Thymus (tissue), 11 donors: ENCODE data around the gene SIX3. TPM values are rescaled to one million over a fixed set of nuclear protein-coding genes. Genes with fewer than 3 reads are reported as not detected.

Experiments
- DNase-seq, 9 donors: peaks; one replicate each; pipeline ENCODE4 v3.0.0-alpha.2; 2013; ENCODE audit warnings: low spot score in 9 of 9, low read depth in 6 of 9, missing footprints in 1 of 9
- H3K27ac ChIP-seq, 2 donors: one replicate each; pipeline ENCODE4 v1.5.1; 2013; ENCODE audit warnings: control low read depth in 1 of 2, low read depth in 1 of 2, low read length in 1 of 2, mild to moderate bottlenecking in 1 of 2, moderate library complexity in 1 of 2
- H3K27me3 ChIP-seq, 2 donors: one replicate each; pipeline ENCODE4 v1.5.1; 2013; ENCODE audit warnings: low read length in 1 of 2; ENCODE audit not compliant: control insufficient read depth in 2 of 2, insufficient read depth in 1 of 2
- H3K36me3 ChIP-seq, 2 donors: one replicate each; pipeline ENCODE4 v1.5.1; 2013; ENCODE audit warnings: low read length in 1 of 2, mild to moderate bottlenecking in 1 of 2, moderate library complexity in 1 of 2; ENCODE audit not compliant: control insufficient read depth in 2 of 2, insufficient read depth in 2 of 2
- H3K4me1 ChIP-seq, 2 donors: one replicate each; pipeline ENCODE4 v1.5.1; 2013; ENCODE audit warnings: low read length in 2 of 2; ENCODE audit not compliant: control insufficient read depth in 2 of 2, insufficient read depth in 2 of 2
- H3K4me3 ChIP-seq, 2 donors: one replicate each; pipeline ENCODE4 v1.5.1; 2013; ENCODE audit warnings: low read length in 2 of 2, control low read depth in 1 of 2, mild to moderate bottlenecking in 1 of 2
- H3K9me3 ChIP-seq, 2 donors: one replicate each; pipeline ENCODE4 v1.5.1; 2013; ENCODE audit warnings: low read length in 1 of 2, mild to moderate bottlenecking in 1 of 2; ENCODE audit not compliant: control insufficient read depth in 2 of 2, insufficient read depth in 1 of 2
- WGBS: extraction: QIAGEN DNeasy Blood & Tissue Kit; methylation state at CpG from one replicate; pipeline ENCODE4 v1.1.7; 2013; 5-methylcytosine and 5-hydroxymethylcytosine counted together
- polyA plus RNA-seq: library from polyadenylated mRNA; stranded (reverse); fragments of 200-250 nt; gene quantifications from one replicate; pipeline ENCODE4 v1.2.3, GENCODE V29; 2013
- total RNA-seq: library from RNA; stranded (reverse); fragments of 120-200 nt; gene quantifications from one replicate; pipeline ENCODE4 v1.2.4, GENCODE V29; 2013
- donor health status: healthy.

SIX3 gene
- total and polyA plus RNA-seq, 2 donors: 0.11 TPM; not detected in 1

DNA sequence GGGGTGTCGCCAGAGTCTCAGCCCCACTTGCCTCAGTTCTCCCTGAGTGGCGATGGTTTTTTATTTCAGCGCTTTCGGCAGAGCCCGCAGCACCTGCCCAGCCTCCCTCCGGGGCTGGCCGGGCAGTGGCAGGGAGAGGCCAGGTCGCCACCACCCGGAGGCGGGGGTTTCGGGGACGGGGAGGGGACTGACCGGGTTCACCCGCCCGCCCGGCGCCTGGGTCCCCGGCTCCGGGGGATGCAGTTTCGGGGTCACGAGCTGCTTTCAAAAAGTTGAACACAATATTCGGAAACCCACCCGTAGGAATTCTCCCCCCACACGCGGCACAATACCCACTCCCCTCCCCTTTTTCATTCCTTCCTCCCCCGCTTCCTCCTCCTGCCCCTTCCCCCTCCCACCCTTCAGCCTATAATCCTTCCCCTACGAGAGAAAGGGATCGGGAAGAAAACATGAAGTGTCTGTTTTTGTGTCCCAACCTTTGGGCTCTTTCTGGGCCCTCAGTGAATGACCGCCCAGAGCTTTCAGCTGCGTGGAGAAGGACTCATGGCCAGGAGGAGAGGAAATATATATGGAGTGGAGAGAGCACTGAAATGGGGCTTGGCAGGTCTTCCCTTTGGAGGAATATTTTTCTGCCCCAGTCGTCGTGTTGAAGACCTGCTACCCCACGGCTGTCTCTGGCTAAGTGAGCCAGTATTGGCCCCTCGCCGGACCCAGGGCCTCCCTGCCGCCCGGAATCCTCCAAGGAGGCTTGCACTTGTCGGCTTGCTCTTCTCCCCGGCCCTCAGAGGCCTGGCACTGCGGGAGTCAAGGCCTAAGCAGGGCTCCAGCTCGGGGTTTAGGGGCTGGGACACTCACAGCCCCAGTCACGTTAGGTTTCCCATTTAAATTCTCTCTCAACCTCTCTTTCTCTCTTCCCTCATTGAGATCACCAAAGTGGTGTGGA is 2.1 kb upstream of the SIX3 start:
- no peak for DNase-seq
- Histone ChIP-seq H3K4me3 (no peak overlapping the region), H3K4me1 (peaks cover 0 to 6% of the 10 kb centered on the region in 2 donors), H3K36me3 (no peaks in the 10 kb centered on the region), H3K27me3 (peaks cover 96 to 100% of the 10 kb centered on the region in 2 donors), H3K9me3 (peaks cover 1 to 3% of the 10 kb centered on the region in 2 donors), H3K27ac (no peak overlapping the region)
- 8% methylated on average over 42 of the region's 42 CpGs for WGBS

- DNase-seq: no peak
- H3K27me3 ChIP-seq: peaks cover 94 to 100% of the 10 kb centered on the region in 2 donors
- WGBS: 20% methylated on average over 14 of the region's 14 CpGs
- H3K27ac ChIP-seq: no peak overlapping the region
- H3K36me3 ChIP-seq: no peaks in the 10 kb centered on the region
- no peak overlapping the region for H3K4me3 ChIP-seq
- H3K4me1 ChIP-seq: peaks cover 0 to 6% of the 10 kb centered on the region in 2 donors
- peaks cover 1 to 3% of the 10 kb centered on the region in 2 donors for H3K9me3 ChIP-seq
Measured at GRCh38 chr2:44940049-44940494, 1.4 kb upstream of the SIX3 start.

- 8% methylated on average over 25 of the region's 25 CpGs for WGBS
- peaks cover 0 to 6% of the 10 kb centered on the region in 2 donors for H3K4me1 ChIP-seq
- no peak for DNase-seq
Measured at GRCh38 chr2:44940732-44941464, 604 bp upstream of the SIX3 start.

DNA sequence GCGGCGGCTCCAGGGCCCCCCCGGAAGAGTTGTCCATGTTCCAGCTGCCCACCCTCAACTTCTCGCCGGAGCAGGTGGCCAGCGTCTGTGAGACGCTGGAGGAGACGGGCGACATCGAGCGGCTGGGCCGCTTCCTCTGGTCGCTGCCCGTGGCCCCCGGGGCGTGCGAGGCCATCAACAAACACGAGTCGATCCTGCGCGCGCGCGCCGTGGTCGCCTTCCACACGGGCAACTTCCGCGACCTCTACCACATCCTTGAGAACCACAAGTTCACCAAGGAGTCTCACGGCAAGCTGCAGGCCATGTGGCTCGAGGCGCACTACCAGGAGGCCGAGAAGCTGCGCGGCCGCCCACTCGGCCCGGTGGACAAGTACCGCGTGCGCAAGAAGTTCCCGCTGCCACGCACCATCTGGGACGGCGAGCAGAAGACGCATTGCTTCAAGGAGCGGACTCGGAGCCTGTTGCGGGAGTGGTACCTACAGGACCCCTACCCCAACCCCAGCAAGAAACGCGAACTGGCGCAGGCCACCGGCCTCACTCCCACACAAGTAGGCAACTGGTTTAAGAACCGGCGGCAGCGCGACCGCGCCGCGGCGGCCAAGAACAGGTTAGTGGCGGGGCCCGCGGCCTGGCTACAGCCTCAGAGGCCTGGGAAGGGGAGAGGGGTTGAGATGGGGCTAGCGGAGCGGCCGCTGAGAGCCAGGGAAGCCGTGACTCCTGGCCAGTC is 965 bp downstream of the SIX3 start:
- DNase-seq: no peak
- H3K4me1 ChIP-seq: peaks cover 0 to 6% of the 10 kb centered on the region in 2 donors
- H3K4me3 ChIP-seq: peak overlapping the region in 1 of 2 donors; percentile 21

More at GRCh38 chr2:44940732-44941464, 604 bp upstream of the SIX3 start:
- no peak overlapping the region for H3K27ac ChIP-seq
- peaks cover 90 to 100% of the 10 kb centered on the region in 2 donors for H3K27me3 ChIP-seq
- H3K4me3 ChIP-seq: no peak overlapping the region
- peaks cover 1 to 3% of the 10 kb centered on the region in 2 donors for H3K9me3 ChIP-seq
- no peaks in the 10 kb centered on the region for H3K36me3 ChIP-seq

GRCh38 chr2:44943031-44943692 is 1.7 kb downstream of the SIX3 start:
- H3K27ac ChIP-seq: no peak overlapping the region
- H3K36me3 ChIP-seq: no peaks in the 10 kb centered on the region
- H3K27me3 ChIP-seq: peaks cover 86 to 100% of the 10 kb centered on the region in 2 donors
- DNase-seq: no peak
- H3K4me3 ChIP-seq: no peak overlapping the region
- H3K9me3 ChIP-seq: peaks cover 1 to 5% of the 10 kb centered on the region in 2 donors
- peaks cover 0 to 6% of the 10 kb centered on the region in 2 donors for H3K4me1 ChIP-seq
- 9% methylated on average over 36 of the region's 36 CpGs for WGBS

More for the DNA sequence above, 965 bp downstream of the SIX3 start:
- WGBS: 4% methylated on average over 69 of the region's 69 CpGs
- H3K36me3 ChIP-seq: no peaks in the 10 kb centered on the region
- H3K27me3 ChIP-seq: peaks cover 88 to 100% of the 10 kb centered on the region in 2 donors
- H3K9me3 ChIP-seq: peaks cover 1 to 7% of the 10 kb centered on the region in 2 donors
- H3K27ac ChIP-seq: no peak overlapping the region

DNA sequence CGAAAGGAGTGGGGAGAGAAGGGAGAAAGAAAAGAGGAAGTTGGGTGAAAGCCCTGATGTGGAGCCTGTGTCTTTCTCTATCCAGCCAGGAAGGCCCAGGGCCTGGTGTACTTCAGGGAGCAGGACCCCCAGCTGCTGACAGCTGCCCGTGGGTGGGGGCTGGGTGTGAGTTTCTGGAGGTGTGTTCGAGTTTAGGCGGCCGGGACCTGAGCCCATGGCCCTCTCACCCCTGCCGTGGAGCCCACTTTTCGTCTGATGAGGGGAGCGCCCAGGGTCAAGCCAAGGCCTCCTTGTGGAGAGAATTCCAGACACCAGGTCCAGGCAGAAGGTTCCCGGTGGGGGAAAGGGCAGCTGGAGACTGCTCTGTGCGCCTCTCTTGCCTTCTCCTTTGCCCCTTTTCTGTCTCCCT is 2.2 kb downstream of the SIX3 start:
- Histone ChIP-seq H3K4me3 (no peak overlapping the region), H3K27ac (no peak overlapping the region), H3K36me3 (no peaks in the 10 kb centered on the region), H3K27me3 (peaks cover 85 to 100% of the 10 kb centered on the region in 2 donors), H3K9me3 (peaks cover 1 to 5% of the 10 kb centered on the region in 2 donors), H3K4me1 (peaks cover 0 to 6% of the 10 kb centered on the region in 2 donors)
- no peak for DNase-seq
- 17% methylated on average over 10 of the region's 10 CpGs for WGBS

DNA sequence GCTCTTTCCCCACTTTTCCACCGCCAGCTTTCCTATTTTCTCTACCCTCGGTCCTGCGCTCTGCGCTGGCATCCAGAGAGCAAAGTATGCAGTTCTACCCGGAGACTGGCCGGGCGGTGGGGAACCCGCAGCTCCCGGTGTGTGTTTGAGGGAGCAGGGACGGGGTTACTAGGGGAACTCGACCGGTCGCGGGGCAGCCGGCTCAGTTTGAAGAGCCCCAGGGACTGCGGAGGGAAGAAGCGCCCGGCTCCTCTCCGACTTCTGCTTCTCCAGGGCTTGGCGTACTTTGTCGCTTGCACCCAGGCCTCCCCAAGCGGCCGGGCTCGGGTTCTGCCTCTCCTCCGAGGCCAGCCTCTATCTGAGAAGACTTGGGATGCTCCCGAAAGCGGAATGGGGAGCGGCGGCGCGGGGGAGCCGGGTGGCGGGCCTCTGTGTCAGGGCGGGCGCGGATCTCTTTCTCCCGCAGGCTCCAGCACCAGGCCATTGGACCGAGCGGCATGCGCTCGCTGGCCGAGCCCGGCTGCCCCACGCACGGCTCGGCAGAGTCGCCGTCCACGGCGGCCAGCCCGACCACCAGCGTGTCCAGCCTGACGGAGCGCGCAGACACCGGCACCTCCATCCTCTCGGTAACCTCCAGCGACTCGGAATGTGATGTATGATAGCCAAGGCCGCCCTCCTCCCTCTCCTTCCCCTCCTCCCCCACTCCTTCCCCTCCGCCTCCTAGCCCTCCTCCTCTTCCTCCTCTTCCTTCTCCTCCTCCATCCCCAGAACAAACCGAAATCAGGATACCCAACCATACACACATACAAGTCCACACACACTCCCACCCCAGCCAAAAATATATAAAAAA is 2.8 kb downstream of the SIX3 start:
- Histone ChIP-seq H3K9me3 (peaks cover 1 to 5% of the 10 kb centered on the region in 2 donors), H3K36me3 (no peaks in the 10 kb centered on the region), H3K4me1 (peaks cover 0 to 6% of the 10 kb centered on the region in 2 donors), H3K4me3 (no peak overlapping the region), H3K27ac (no peak overlapping the region), H3K27me3 (peaks cover 85 to 100% of the 10 kb centered on the region in 2 donors)
- no peak for DNase-seq
- WGBS: 10% methylated on average over 62 of the region's 62 CpGs
